C4-2B (cell line): Measurements from ENCODE around the gene FDCSP.

Experiments used
- ZFX ChIP-seq: fragments of 450-650 bp; IDR thresholded peaks from 2 replicates; pipeline ENCODE4 v1.6.1; 2017
- TF ChIP-seq, protein P1 (sequence below): fragments of 450-650 bp; conservative IDR thresholded peaks from 2 replicates; pipeline ENCODE4 v1.5.1; 2017; ENCODE audit warnings: mild to moderate bottlenecking

DNA sequence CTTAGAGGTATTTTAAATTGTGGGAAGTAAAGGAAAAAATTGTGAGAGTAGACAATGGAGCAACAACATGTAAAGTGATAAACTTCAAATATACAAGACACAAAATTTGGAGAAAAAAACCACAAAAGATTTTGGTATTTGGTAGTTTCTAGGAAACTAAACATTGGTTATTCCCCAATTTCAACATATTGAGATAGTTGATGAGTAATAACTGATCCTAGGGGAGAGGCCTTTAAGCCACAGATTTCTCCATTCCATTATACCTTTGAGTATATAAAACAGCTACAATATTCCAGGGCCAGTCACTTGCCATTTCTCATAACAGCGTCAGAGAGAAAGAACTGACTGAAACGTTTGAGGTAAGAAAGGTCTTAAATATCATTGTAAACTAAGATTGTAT, at the start of gene FDCSP:
- TF ChIP-seq, protein P1, sequence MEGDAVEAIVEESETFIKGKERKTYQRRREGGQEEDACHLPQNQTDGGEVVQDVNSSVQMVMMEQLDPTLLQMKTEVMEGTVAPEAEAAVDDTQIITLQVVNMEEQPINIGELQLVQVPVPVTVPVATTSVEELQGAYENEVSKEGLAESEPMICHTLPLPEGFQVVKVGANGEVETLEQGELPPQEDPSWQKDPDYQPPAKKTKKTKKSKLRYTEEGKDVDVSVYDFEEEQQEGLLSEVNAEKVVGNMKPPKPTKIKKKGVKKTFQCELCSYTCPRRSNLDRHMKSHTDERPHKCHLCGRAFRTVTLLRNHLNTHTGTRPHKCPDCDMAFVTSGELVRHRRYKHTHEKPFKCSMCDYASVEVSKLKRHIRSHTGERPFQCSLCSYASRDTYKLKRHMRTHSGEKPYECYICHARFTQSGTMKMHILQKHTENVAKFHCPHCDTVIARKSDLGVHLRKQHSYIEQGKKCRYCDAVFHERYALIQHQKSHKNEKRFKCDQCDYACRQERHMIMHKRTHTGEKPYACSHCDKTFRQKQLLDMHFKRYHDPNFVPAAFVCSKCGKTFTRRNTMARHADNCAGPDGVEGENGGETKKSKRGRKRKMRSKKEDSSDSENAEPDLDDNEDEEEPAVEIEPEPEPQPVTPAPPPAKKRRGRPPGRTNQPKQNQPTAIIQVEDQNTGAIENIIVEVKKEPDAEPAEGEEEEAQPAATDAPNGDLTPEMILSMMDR, result no peak
- TF ChIP-seq ZFX, result no peak
